H9 (cell line): Measurements from ENCODE around the gene SERTM2. TPM values are rescaled to one million over a fixed set of nuclear protein-coding genes. Genes with fewer than 3 reads are reported as not detected.

ENCODE experiments used
- DNase-seq: peaks from one replicate; pipeline ENCODE4 v3.0.0-alpha.2; 2017
- H2AFZ ChIP-seq: one replicate; pipeline ENCODE4 v1.6.1; 2013; ENCODE audit warnings: mild to moderate bottlenecking, low read length, control low read depth, moderate library complexity
- H2AK5ac ChIP-seq: 2 replicates; pipeline ENCODE4 v1.6.1; 2013; ENCODE audit warnings: low read length, control low read depth, mixed read lengths; ENCODE audit not compliant: insufficient read length
- H2BK120ac ChIP-seq: one replicate; pipeline ENCODE4 v1.6.1; 2013; ENCODE audit warnings: low read depth, mild to moderate bottlenecking, low read length, control low read depth, inconsistent platforms; ENCODE audit not compliant: poor library complexity, severe bottlenecking
- H2BK12ac ChIP-seq: 2 replicates; pipeline ENCODE4 v1.6.1; 2013; ENCODE audit warnings: low read length, control low read depth, mixed read lengths, low read depth; ENCODE audit not compliant: insufficient read length
- H2BK15ac ChIP-seq: 2 replicates; pipeline ENCODE4 v1.6.1; 2013; ENCODE audit warnings: low read depth, low read length, control low read depth
- H2BK20ac ChIP-seq: one replicate; pipeline ENCODE4 v1.6.1; 2013; ENCODE audit warnings: low read depth, mild to moderate bottlenecking, low read length, control low read depth, inconsistent platforms; ENCODE audit not compliant: poor library complexity, severe bottlenecking
- H2BK5ac ChIP-seq: 2 replicates; pipeline ENCODE4 v1.6.1; 2013; ENCODE audit warnings: low read length, control low read depth, mixed read lengths; ENCODE audit not compliant: insufficient read length
- H3K14ac ChIP-seq: 2 replicates; pipeline ENCODE4 v1.6.1; 2013; ENCODE audit warnings: low read length, control low read depth; ENCODE audit not compliant: insufficient read depth
- H3K18ac ChIP-seq: 2 replicates; pipeline ENCODE4 v1.6.1; 2013; ENCODE audit warnings: low read depth, mild to moderate bottlenecking, mixed read lengths, low read length, control low read depth; ENCODE audit not compliant: insufficient read length
- H3K23ac ChIP-seq: 2 replicates; pipeline ENCODE4 v1.6.1; 2013; ENCODE audit warnings: low read length, control low read depth, mixed read lengths, low read depth; ENCODE audit not compliant: insufficient read length
- H3K23me2 ChIP-seq: 2 replicates; pipeline ENCODE4 v1.6.1; 2013; ENCODE audit warnings: low read depth, mild to moderate bottlenecking, mixed read lengths, low read length, control low read depth; ENCODE audit not compliant: insufficient read length, poor library complexity, severe bottlenecking
- H3K27ac ChIP-seq: 2 replicates; pipeline ENCODE4 v1.5.1; 2013; ENCODE audit warnings: low read length, control low read depth, mixed read lengths, low read depth; ENCODE audit not compliant: insufficient read length
- H3K27me3 ChIP-seq: 2 replicates; pipeline ENCODE4 v1.6.1; 2013; ENCODE audit warnings: low read length, control low read depth, inconsistent platforms; ENCODE audit not compliant: insufficient read depth
- H3K4ac ChIP-seq: 2 replicates; pipeline ENCODE4 v1.6.1; 2013; ENCODE audit warnings: low read depth, mild to moderate bottlenecking, control low read depth, inconsistent platforms, low read length, moderate library complexity
- H3K4me1 ChIP-seq: 2 replicates; pipeline ENCODE4 v1.6.1; 2013; ENCODE audit warnings: low read length, control low read depth, inconsistent platforms; ENCODE audit not compliant: insufficient read depth
- H3K4me2 ChIP-seq: 2 replicates; pipeline ENCODE4 v1.6.1; 2013; ENCODE audit warnings: low read length, control low read depth, mixed read lengths; ENCODE audit not compliant: insufficient read length, insufficient read depth
- H3K56ac ChIP-seq: 2 replicates; pipeline ENCODE4 v1.6.1; 2013; ENCODE audit warnings: low read depth, mild to moderate bottlenecking, mixed read lengths, low read length, control low read depth; ENCODE audit not compliant: insufficient read length
- H3K79me1 ChIP-seq: 2 replicates; pipeline ENCODE4 v1.6.1; 2013; ENCODE audit warnings: low read depth, mild to moderate bottlenecking, moderate library complexity, low read length, control low read depth, inconsistent platforms; ENCODE audit not compliant: insufficient read depth, poor library complexity, severe bottlenecking
- H3K79me2 ChIP-seq: 2 replicates; pipeline ENCODE4 v1.6.1; 2013; ENCODE audit warnings: low read length, control low read depth, inconsistent platforms; ENCODE audit not compliant: insufficient read depth
- H3K9ac ChIP-seq: 2 replicates; pipeline ENCODE4 v1.6.1; 2013; ENCODE audit warnings: low read length, control low read depth, mixed read lengths; ENCODE audit not compliant: insufficient read length; ENCODE audit errors: extremely low read depth
- H3K9me3 ChIP-seq: one replicate; pipeline ENCODE4 v1.6.1; 2013; ENCODE audit warnings: low read depth, low read length, inconsistent platforms; ENCODE audit not compliant: control insufficient read depth
- H3T11ph ChIP-seq: one replicate; pipeline ENCODE4 v1.6.1; 2013; ENCODE audit warnings: mild to moderate bottlenecking, low read length, control low read depth, inconsistent platforms
- H4K20me1 ChIP-seq: one replicate; pipeline ENCODE4 v1.6.1; 2013; ENCODE audit not compliant: control insufficient read depth, insufficient read length, insufficient read depth
- H4K5ac ChIP-seq: 2 replicates; pipeline ENCODE4 v1.6.1; 2013; ENCODE audit warnings: low read depth, mild to moderate bottlenecking, mixed read lengths, low read length, control low read depth; ENCODE audit not compliant: insufficient read length
- H4K8ac ChIP-seq: replicated peaks from 2 replicates; pipeline ENCODE4 v1.6.1; 2013; ENCODE audit warnings: low read length, control low read depth, mixed read lengths, low read depth; ENCODE audit not compliant: insufficient read length
- H4K91ac ChIP-seq: 2 replicates; pipeline ENCODE4 v1.6.1; 2013; ENCODE audit warnings: low read depth, mild to moderate bottlenecking, moderate library complexity, mixed read lengths, low read length, control low read depth; ENCODE audit not compliant: insufficient read length
- H3K27ac Mint-ChIP-seq, 3 experiments: 2 replicates in 2 of 3; 3 replicates in 1 of 3; pipeline ENCODE4 v1.8.0; 2020 to 2021; ENCODE audit warnings: mixed read lengths in 3 of 3, mild to moderate bottlenecking in 1 of 3, moderate library complexity in 1 of 3
- H3K27me3 Mint-ChIP-seq: 2 replicates; pipeline ENCODE4 v1.8.0; 2021; ENCODE audit warnings: low read depth, mild to moderate bottlenecking, moderate library complexity, mixed read lengths
- H3K36me3 Mint-ChIP-seq, 3 experiments: 2 replicates in 2 of 3; 3 replicates in 1 of 3; pipeline ENCODE4 v1.8.0; 2020 to 2021; ENCODE audit warnings: low read depth in 3 of 3, mixed read lengths in 3 of 3; ENCODE audit not compliant: insufficient read depth in 1 of 3
- H3K4me1 Mint-ChIP-seq, 2 experiments: 2 replicates each; pipeline ENCODE4 v1.8.0; 2020; ENCODE audit warnings: mixed read lengths in 2 of 2
- H3K4me3 Mint-ChIP-seq, 2 experiments: 2 replicates in 1 of 2; 3 replicates in 1 of 2; pipeline ENCODE4 v1.8.0; 2020 to 2021; ENCODE audit warnings: mild to moderate bottlenecking in 2 of 2, mixed read lengths in 2 of 2, moderate library complexity in 1 of 2
- H3K9me3 Mint-ChIP-seq, 2 experiments: 2 replicates in 1 of 2; 3 replicates in 1 of 2; pipeline ENCODE4 v1.8.0; 2020; ENCODE audit warnings: mild to moderate bottlenecking in 2 of 2, mixed read lengths in 2 of 2, moderate library complexity in 1 of 2
- total RNA-seq: library from RNA; stranded (reverse); gene quantifications from 2 replicates; pipeline ENCODE4 v1.2.1, GENCODE V29; 2021
- TF ChIP-seq, protein P1 (sequence below): fragments of 200-600 bp; sonication (generic); conservative IDR thresholded peaks from 3 replicates; pipeline ENCODE4 v1.8.0; 2021; ENCODE audit warnings: antibody characterized with exemption, mild to moderate bottlenecking

Gene SERTM2
- total RNA-seq, 1 experiment from 2014 or later: 0.22 TPM

DNA sequence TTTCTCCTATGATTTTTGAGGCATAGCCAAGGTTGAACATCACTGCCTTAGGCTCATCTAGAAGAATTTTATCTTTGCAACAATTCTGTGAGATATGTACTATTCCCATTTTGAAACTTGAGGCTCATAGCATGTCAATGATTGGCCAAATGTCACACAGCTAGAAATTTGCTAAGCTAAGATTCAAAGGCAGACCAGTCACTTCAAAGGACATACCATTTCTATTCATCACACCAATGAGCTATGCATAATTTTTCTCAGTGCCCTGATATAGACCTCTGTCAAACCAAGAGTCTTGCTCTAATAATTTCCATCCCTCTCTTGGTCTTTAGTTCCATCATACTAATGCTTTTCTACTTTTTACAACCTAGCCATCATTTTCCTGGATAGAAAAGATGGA is 27.6 kb upstream of the SERTM2 start:
- Histone ChIP-seq H2BK120ac (no peak overlapping the region), H2BK12ac (no peak overlapping the region), H4K20me1 (no peaks in the 10 kb centered on the region), H3K79me1 (no peaks in the 10 kb centered on the region), H4K8ac (no peak overlapping the region), H4K5ac (no peak overlapping the region), H3K14ac (no peak overlapping the region), H2BK20ac (no peak overlapping the region), H3K18ac (no peak overlapping the region), H4K91ac (no peak overlapping the region), H2AFZ (no peak overlapping the region), H3K4me1 (peaks cover 4% of the 10 kb centered on the region; the same call in 1 of the 2 replicates), H2BK15ac (no peak overlapping the region), H3K79me2 (no peaks in the 10 kb centered on the region), H3K4ac (no peak overlapping the region), H3K23me2 (no peaks in the 10 kb centered on the region), H3T11ph (no peak overlapping the region), H2BK5ac (no peak overlapping the region), H3K9ac (no peak overlapping the region), H3K27me3 (no peaks in the 10 kb centered on the region), H3K9me3 (no peaks in the 10 kb centered on the region), H3K56ac (no peak overlapping the region), H3K4me2 (no peak overlapping the region), H2AK5ac (no peak overlapping the region), H3K23ac (no peak overlapping the region), H3K27ac (no peak overlapping the region)
- peaks cover 0 to 18% (median 2%) of the 10 kb centered on the region in 3 experiments; a peak in 5 of 7 replicates for H3K36me3 Mint-ChIP-seq
- H3K9me3 Mint-ChIP-seq: peaks cover 12 to 15% of the 10 kb centered on the region in 2 experiments
- H3K27ac Mint-ChIP-seq: no peak overlapping the region
- DNase-seq: no peak
- H3K4me1 Mint-ChIP-seq: peaks cover 8 to 10% of the 10 kb centered on the region in 2 experiments
- no peak overlapping the region for H3K4me3 Mint-ChIP-seq
- TF ChIP-seq, protein P1, sequence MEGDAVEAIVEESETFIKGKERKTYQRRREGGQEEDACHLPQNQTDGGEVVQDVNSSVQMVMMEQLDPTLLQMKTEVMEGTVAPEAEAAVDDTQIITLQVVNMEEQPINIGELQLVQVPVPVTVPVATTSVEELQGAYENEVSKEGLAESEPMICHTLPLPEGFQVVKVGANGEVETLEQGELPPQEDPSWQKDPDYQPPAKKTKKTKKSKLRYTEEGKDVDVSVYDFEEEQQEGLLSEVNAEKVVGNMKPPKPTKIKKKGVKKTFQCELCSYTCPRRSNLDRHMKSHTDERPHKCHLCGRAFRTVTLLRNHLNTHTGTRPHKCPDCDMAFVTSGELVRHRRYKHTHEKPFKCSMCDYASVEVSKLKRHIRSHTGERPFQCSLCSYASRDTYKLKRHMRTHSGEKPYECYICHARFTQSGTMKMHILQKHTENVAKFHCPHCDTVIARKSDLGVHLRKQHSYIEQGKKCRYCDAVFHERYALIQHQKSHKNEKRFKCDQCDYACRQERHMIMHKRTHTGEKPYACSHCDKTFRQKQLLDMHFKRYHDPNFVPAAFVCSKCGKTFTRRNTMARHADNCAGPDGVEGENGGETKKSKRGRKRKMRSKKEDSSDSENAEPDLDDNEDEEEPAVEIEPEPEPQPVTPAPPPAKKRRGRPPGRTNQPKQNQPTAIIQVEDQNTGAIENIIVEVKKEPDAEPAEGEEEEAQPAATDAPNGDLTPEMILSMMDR: no peak
- H3K27me3 Mint-ChIP-seq: peaks cover 4% of the 10 kb centered on the region; the same call in 1 of the 2 replicates
